GM18873 (cell line): ENCODE data around the gene SLC43A2.

Experiments used
- ATAC-seq: cut with Tn5 transposase; IDR thresholded peaks from one replicate; pipeline ENCODE4 v1.9.1; 2021; ENCODE audit warnings: mild to moderate bottlenecking, moderate library complexity, moderate number of reproducible peaks; ENCODE audit not compliant: unreplicated experiment, low FRiP score

The SLC43A2 gene

GRCh38 chr17:1644493-1645206 lies 16.0 kb upstream of the SLC43A2 start:
- no peak for ATAC-seq

GRCh38 chr17:1643999-1644492 lies 15.4 kb upstream of the SLC43A2 start:
- no peak for ATAC-seq

DNA sequence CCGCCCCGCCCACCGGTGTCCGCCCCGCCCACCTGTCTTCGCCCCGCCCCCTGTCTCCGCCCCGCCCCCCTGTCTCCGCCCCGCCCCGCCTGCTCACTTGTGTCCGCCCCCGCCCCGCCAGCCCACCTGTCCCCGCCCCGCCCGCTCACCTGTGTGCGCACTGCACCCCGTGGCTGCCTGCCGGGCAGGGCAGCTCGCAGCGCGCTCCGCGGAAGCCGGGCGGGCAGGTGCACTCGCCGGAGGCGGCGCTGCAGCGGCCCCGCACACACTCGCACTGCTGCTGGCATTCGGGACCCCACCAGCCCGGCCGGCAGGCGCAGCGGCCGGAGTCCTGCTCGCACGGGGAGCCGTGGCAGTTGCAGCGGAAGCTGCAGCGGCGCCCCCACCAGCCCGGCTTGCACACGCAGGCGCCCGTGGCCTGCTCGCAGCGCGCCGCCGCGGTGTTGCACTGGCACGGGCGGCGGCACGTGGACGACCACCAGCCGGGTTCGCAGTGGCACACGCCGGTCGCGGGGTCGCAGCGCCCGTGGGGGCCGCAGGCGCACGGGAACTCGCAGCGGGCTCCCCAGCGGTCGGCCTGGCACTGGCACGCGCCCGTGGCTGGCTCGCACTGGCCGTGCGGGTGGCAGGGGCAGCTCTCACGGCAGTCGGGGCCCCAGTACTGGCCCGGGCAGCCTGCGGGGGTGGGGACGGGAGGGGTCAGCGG lies 14.8 kb upstream of the SLC43A2 start:
- ATAC-seq = no peak

DNA sequence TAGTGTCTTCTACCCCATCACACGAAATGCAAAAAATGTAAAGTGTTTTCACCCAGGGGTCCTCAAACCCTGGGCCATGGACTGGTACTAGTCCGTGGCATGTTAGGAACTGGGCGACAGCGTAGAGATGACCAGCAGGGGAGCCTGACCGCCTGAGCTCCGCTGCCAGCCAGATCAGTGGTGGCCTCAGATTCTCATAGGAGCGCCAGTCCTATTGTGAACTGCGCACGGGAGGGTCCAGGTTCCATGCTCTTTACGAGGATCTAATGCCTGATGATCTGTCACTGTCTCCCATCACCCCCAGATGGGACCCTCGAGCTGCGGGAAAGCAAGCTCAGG lies 12.4 kb upstream of the SLC43A2 start:
- ATAC-seq = no peak

GRCh38 chr17:1640329-1641064 lies 11.9 kb upstream of the SLC43A2 start:
- no peak for ATAC-seq

GRCh38 chr17:1639549-1640180 lies 11.0 kb upstream of the SLC43A2 start:
- ATAC-seq = no peak

DNA sequence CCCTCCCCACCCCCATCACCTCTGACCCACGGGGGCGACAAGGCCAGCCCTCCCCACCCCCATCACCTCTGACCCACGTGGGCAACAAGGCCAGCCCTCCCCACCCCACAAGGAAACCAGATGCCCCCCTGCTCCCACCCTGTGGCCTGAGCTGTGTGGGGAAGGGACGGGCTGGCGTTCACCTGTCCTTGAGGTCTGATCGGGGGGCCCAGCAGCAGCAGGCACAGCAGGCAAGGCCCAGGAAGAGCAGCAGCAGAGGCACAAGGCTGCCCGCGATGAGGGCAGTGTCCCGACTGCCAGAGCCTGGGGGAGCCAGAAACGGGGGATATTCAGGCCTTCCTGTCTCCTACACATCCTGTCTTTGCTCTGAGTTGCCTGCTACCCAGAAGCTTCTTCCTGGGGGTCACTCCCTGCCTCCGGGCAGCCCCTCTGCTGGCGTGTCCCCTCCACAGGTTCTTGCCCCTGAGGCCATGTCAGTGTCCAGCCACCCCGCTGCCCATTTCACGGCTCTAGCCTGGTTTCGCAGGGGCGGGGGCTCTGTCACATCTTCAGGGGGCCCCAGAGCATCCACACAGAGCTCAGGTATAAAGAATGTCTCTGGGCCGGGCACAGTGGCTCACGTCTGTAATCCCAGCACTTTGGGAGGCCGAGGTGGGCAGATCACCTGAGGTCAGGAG lies 10.1 kb upstream of the SLC43A2 start:
- no peak for ATAC-seq

DNA sequence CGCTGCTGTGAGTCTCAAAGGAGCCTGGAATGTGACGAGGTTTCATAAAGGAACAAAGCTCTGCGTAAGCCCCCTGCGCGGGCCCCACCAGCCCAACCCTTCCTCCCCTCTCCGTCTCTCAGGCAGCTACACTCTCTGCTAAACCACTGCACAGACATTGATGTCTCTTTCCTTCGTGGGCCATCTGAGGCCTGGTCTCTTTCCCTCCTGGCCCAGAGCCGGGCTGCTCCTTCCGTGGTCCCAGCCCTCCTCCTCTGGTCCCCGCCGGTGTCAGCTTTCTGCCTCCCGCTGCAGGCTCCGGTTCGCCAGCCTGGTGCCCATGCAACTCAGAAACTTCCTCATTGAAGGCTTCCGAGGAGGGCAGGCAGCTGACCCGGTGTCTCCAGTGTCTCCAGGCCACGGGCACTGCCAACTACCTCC lies 9.5 kb upstream of the SLC43A2 start:
- ATAC-seq = no peak

DNA sequence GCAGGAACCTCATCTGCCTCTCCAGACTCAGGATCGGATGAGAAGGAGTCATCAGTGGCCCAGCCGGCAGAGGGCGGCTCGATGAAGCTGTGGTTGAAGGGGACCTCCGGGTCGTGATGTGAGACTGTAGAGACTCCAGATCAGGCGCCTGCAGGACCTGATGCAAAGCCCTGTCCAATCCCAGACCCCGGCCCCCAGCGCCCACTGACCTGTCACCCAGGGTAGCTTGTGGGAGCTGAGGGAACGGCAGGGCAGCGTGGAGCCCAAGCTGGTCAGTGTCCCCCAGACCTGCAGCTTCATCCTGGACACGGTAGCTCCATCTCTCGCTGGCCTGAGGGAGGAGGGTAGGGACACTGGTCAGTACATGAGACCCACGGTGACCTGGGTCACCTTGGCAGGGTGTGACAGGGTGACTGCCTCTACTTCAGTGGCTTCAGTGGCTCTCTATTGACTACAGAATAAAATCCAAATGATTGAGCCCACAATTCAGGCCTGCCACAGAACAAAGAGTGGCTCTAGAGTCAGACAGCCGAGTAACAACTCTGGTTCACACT lies 8.2 kb upstream of the SLC43A2 start:
- no peak for ATAC-seq

GRCh38 chr17:1635675-1636465 lies 7.2 kb upstream of the SLC43A2 start:
- no peak for ATAC-seq

- no peak for ATAC-seq
These were observed 6.4 kb upstream of the SLC43A2 start for GRCh38 chr17:1634841-1635650.

GRCh38 chr17:1630662-1631061 lies 2.0 kb upstream of the SLC43A2 start:
- no peak for ATAC-seq

GRCh38 chr17:1629504-1630310 lies 1.1 kb upstream of the SLC43A2 start:
- ATAC-seq = no peak

DNA sequence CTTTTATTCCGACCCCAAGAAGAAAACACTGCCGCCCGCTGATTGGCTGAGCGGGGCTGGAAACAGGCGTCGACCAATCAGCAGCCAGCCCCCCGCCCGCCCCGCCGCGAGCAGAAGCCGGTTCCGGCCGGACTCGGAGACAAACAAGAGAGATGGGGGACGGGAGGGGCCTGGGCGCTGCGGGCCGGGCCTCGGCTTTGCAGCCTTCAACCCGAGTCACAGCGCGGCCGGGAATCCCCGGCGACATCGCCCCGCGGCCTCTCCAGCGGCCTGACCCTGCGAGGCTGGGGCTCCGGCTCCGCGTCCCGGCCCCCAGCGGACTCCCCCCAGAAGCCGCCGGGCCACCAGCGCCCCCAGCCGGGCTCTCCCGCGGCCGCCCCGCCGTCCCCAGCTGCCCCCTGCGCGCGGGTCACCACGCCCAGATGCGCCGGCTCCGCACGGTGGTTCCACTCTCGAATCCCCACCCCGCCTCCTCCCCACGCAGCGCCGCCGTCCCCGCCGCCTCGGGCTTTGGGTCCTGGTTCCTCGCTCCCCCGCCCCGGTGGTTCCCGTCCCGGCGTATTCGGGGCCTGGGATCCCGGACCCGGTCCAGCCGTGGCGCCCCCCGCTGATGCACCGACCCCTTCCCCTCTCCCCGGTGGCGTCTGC lies 346 bp upstream of the SLC43A2 start:
- peak; percentile 34 for ATAC-seq

DNA sequence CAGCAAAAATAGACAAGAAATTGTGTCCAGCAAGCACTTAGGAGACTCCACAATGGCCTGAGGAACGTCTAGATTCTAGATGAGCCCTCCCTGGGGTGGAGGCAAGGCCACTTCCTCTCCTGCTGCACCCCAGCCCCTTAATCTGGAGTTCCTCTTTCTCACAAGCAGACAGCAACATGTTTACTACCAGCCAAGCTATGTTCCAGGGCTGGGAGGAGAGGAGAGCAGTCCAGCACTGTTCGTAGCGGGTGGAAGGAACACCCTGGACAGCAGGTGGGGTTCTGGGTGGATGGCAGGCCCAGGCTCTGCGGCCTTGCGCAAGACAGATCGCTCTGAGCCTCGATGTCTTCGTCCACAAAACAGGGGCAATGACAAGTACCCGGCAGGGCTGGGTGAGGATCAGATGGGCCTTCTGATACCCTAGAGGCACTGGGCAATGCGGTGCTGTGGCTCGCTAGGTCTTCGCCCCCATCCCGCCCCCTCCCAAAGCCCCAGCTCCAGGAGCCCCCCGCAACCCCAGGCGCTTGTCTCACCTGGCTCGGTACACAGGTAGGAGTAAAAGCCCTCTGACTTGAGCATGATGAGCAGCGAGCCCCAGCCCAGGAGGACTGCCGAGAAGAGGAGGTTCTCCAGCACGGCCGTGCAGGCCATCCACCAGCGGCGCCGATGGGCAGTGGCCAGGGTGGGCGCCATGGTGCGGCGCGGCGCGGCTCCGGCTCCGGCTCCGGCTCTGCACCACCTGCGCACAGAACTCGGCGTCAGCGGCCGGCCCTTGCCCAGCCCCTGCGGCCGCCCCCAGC lies 1.3 kb downstream of the SLC43A2 start:
- no peak for ATAC-seq

DNA sequence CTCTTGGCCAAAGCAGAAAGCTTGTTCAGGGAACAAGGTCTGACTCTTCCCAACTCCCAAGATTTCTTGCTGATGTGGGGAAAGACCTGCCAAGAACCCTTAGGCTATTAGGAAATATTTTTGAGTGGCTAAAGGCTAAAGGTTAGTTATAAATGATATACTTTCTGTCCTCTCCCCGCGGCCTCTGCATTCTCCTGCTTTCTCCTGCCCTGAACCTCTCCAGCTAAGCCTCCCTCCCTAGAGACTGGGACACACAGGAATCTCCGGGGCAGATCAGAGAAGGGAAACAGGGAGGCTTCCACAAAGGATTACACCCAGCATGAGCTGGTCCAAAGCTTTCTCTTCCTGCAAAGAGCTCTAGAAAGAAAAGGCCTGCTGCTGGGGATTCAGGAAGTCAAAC lies 2.3 kb downstream of the SLC43A2 start:
- ATAC-seq = no peak
